Spleen (tissue), 7 donors: Measurements from ENCODE around the gene HOXA2.

Experiments
- CTCF ChIP-seq, 11 experiments: fragments of 200-600 bp in 7 of 11; fragments of 450-650 bp in 4 of 11; sonication (generic) in 4 of 11; IDR thresholded peaks in 8 of 11; conservative IDR thresholded peaks in 3 of 11; 1 replicate in 7 of 11; 2 replicates in 4 of 11; pipeline versions ENCODE4 v1.4.0 to v1.8.0; 2016 to 2021; ENCODE audit warnings: antibody characterized with exemption in 11 of 11, inconsistent platforms in 4 of 11, mild to moderate bottlenecking in 1 of 11
- POLR2A ChIP-seq, 3 donors: fragments of 450-650 bp; IDR thresholded peaks; one replicate each; pipeline ENCODE4 v1.5.1; 2017; ENCODE audit warnings: antibody characterized with exemption in 3 of 3, mild to moderate bottlenecking in 1 of 3
- donor health status: DM: no; HTN: no; CAD: no; lungs with moderate emphysema.
- donor health status: DM: no; HTN: no; CAD: no.
- donor health status: DM: no; HTN: no; CAD: no.

- TF ChIP-seq POLR2A (IDR thresholded peaks at IDR 0.05) (no peak), CTCF (IDR thresholded peaks at IDR 0.05 in 8 of 11, conservative IDR thresholded peaks at IDR 0.05 in 3 of 11) (no peak)
Observed at GRCh38 chr7:27141137-27141922, 38.8 kb upstream of the HOXA2 start.
